T-helper 9 cell (primary cell): ENCODE results near the gene DNAJC21.
A peak's percentile ranks its signal among the peaks of the same experiment; 100 is the strongest.
"Not testable (repeated sequence)": the region's sequence is repeated elsewhere in the genome, so short reads cannot be mapped to it uniquely, and the experiment has no call there.

Experiments
- DNase-seq: peaks from one replicate; pipeline ENCODE4 v3.0.0-alpha.2; 2020

Gene DNAJC21

DNA sequence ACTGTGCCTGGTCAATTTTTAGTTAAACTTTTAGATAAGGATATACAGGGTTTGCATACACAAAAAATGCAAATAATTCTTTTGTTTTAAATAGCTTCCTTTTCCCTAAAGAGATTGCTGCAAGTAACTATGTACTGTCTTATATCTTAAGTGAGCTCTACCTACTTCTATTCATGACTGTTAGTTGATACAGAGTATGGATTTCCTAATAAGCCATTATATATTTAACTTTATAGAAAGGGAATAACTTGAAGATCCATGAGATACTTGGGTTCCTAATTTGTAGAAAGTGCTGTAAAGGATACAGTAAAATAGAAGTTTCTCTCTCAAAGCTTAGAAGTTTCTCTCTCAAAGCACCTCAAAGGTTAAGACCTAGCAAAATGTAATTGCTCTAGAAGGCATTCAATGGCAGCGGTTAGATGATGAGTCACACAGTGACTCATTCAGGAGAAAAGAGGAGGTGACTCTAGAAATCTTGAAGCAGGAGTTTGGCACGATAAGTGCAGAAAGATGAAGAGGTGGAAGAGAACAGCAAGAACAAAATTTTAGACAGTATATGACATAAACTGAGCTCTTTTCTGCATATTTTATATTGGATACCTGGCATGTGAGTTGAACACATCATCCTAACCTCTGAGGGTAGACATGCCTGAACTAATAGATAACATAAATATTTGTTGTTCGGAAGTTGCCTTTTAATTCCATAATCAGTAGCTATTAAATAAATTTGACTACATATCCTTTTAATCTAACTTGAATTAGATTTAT is 5.5 kb upstream of the DNAJC21 start:
- no peak for DNase-seq

DNA sequence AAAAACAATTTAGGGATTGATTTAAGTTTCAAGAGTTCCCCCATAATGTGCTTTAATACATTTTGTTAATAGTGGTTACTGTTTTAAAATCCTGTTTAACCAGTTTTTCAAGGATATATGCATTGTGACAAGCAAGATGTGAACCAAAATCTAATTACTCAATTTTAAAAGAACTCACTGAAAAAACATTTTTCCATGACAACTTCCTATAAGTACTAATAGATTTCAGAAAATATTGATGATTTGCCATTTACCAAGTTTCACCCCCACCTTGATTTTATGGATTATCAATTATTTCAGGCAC is 4.9 kb upstream of the DNAJC21 start:
- DNase-seq = no peak

DNA sequence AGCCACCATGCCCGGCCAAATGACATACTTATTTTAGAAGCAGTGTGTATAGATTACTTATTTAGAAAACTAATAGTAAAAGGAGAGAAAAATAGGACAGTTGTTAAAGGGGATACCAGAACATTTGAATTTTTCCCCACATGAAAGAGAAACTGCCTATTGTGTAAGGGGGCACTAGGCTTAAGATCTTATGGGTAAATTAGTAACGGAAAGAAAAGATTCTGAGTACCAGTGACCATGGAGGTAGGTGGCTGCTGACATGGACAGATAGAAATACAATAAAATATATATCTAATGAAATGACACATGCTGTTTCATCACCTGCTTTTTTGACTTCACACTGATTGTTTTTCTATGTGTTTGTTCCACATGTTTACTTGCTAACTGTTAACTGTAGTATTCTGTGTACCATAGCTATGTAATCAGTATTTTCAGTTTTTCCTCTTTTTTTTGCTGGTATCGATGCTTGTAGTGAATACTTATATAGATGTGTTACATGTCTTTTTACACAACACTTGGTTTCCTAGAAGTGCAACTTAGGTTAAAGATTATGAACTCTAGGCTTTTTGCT is 3.0 kb upstream of the DNAJC21 start:
- no peak for DNase-seq

DNA sequence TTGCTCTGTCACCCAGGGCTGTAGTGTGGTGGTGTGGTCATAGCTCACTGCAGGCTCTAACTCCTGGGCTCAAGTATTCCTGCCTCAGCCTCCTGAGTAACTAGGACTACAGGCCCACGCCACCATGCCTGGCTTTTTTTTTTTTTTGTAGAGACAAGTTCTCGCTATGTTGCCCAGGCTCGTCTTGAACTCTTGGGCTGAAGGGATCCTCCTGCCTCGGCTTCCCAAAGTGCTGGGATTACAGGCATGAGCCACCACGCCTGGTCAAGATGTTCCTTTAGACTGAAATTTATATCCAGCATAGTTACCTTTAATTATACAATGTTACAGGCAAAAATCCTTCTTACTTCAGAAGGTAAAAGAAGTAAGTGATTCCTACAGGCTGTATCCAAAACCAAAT is 1.6 kb upstream of the DNAJC21 start:
- DNase-seq = no peak

DNA sequence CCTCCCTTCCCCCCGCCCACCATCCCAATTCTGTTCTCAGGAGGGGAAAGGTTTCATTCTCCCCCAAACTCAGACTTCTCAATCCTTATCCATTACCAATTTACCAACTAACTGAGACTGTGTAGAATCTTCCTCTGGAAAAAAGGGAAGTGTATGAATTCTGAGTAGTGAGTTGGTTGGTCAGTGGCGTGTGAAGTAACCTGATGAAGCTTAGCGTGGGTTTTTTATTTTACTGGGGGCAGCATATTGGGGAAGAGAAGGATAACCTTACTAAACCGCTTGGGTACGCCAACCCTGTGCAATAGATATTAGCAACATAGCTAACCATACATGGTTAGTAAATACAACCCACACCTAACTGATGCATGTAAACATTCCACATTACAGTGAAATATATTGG is 1.1 kb upstream of the DNAJC21 start:
- DNase-seq = no peak

DNA sequence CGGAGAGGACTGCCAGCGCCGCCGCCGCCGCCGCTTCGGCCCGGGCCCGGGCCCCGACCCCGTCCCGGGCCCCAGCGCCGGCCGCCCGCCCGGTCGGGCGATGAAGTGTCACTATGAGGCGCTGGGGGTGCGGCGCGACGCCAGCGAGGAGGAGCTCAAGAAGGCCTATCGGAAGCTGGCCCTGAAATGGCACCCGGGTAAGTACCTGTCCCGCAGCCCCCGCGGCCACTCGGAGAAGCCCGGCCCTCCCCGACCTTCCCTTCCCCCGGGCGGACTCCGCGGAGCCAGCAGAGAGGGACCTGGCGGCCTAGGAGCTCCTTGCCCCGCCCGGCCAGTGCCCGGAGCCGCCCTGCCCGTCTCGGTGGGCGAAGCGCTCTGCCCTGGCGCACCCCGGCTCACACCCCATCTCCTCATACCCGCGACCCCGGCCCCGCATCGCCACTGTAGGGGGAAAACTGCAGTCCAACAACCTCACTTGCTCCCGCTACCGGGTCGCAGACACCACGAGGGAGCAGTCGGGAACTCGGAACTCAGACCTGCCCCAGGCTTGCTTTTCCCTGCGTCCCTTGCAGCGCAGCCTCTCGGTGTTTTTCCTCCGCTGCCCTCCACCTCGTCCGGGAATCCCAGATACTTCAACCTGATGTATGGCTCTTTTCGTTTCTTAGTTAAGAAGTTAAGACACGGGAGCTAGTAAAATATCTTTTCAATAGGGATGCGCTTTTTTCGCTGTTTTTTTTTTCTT is 532 bp downstream of the DNAJC21 start:
- DNase-seq = peak; percentile 74

DNA sequence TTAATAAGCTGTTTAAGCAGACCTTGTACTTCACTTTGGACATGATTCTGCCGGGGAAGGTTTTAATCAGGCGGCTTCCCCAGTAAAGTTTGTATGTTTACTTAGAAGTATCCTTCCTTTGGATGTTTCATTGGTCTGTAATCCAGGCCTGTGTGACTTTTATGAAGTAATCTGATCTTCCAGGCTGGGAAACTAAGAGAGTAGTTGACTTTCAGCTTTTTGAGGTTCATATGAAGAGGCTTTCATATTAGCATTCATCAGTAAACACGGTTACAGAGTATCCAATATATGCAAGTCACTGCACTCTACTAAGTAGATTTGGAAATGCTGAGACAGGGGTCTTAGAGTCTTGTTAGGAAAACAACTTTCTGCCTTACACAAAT is 1.1 kb downstream of the DNAJC21 start:
- no peak for DNase-seq

DNA sequence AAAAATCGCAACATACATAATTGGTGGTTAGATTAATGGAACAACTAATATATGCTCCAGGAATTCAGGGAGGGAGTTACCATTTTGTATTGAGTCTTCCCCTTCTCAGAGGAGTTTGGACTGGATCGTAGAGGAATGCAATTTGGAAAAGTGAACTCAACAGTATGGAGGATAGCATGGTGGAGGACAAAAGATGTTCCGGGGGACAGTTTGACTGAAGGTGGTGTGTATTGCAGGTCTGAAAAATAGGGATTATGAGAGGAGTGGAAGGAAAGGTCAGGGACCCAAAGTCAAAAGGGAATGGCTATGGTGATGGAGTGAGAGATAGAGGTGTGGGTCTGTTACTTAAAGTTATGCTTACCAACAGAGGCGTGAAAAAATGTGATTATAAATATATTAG is 1.5 kb downstream of the DNAJC21 start:
- DNase-seq = no peak

DNA sequence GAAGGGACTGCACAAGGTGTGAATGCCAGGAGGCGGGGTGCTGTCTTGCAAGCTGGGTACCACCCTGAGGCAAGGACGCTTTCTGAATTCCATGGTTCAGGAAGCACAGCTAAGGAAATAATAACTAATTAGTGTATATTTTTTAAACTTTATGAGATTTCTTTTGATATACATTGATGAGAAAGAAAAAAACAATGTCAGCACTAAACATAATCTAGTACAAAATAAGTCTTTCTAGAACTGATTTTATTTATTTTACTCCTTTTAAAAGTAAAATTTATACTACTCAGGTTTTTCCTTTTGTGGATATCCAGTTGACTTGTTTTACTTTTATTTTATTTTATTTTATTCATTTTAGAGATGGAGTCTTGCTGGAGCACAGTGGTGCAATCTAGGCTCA is 3.6 kb downstream of the DNAJC21 start:
- DNase-seq = no peak

DNA sequence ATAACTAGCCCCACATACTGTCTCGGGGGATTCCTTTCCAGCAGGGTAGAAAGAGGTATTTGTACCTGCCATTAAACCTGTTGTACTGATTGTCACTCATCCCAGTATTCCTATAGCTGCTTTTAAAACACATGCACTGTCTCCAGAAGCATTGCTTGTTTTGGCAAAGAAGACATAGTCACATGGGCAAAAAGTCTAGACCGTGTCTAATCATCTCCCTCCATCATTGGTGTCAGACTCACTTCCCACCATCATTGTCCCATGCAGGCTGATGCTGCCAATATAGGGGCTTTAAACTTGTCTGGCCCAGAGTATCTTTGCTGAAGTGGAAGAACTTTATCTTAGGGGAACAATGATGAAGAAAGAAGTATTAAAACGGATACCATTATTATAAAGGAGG is 12.6 kb downstream of the DNAJC21 start:
- DNase-seq = no peak

DNA sequence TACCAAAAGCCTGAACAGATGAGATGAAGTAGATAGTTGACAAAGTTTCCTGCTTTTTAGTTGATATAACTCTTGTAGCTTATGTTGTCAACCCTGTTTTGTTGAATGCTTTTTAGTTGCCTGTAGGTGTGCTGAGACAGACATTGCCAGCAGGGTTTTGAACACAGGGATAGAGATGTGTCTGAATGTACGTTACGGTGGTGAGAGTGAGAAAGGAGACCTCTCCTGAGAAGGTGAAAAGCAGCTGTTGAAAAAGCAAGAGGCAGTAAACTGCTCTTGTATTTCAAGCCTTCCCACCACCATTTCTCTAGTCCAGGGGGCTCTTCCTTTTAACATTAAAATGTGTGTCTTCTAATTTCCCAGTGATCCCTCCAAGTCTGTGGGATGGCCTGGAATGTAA is 14.7 kb downstream of the DNAJC21 start:
- no peak for DNase-seq

DNA sequence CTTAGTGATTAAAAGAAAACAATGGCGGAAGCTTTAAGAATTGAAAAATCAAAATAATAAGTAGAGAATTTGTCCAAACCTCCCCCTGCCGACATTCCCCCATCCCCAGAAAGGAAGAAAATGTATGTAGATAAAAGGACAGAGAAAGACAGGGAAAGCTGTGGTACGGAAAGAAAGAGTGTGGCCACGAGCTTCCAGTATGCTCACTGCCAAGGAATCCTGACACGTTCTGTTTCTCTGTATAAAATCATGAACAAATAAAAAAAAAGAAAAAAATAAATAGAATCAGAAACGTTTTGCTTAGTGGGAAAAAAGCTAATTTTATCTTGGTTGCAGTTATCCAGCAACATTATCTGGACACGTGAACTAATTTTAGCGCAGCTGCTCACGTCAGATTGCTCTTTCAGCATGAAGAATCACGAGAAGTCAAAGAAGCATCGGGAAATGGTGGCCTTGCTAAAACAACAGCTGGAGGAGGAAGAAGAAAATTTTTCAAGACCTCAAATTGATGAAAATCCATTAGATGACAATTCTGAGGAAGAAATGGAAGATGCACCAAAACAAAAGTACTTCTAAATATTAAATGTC is 15.2 kb downstream of the DNAJC21 start:
- DNase-seq = no peak

DNA sequence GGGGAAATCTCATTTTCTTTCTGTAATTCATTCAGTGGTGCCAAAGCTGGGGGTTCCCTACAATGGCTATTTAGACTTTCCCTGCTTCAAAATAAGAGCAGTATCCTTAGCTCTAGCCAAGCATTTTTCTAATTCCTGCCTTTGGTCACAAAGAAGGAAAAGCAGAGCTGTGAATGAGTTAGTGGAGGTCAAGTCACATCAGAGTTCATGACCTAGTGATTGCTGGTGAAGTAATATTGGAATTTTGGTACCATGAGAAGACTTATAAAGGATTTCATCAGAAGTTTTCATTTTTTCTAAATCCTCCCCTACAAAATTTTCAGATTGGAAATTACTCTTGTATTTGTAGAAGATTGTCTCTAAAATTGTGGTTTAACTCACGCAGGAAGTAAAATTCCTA is 28.0 kb downstream of the DNAJC21 start:
- no peak for DNase-seq

DNA sequence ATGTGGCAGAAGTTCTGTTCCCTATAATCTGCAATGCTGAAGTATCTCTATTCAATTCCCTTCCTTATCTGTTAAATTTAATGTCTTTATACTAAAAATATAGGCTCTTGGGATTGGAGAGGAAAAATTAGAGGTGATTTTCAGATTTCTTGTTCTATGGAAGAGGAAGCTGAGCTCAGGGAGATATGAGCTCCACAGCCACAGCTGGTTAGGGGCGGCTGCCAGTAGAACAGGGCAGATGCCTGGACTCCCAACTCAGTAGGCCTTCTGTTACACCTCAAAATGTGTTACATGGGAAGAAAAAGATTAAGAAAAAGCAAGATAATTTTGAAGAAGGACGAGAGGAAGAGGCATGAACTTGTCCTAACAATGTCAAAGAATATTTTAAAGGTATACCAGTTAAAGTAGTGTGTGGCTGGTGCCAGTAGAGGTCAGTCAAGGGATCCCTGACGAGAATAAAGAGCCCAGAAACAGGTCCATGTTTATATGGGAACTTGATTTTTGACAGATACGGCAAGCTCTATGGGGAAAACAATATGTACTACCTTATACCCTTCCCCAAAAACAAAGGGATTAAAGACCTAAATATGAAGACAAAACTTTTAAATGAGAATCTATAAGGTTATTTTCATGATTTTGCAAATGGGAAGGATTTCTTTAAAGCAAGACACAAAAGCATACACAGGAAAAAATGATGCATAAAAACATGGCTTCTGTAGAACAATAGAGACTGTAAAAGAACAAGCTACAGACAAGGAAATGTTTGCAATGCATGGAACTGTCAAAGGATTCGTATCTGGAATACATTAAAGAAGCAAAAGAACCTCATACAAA is 28.7 kb downstream of the DNAJC21 start:
- DNase-seq = no peak

DNA sequence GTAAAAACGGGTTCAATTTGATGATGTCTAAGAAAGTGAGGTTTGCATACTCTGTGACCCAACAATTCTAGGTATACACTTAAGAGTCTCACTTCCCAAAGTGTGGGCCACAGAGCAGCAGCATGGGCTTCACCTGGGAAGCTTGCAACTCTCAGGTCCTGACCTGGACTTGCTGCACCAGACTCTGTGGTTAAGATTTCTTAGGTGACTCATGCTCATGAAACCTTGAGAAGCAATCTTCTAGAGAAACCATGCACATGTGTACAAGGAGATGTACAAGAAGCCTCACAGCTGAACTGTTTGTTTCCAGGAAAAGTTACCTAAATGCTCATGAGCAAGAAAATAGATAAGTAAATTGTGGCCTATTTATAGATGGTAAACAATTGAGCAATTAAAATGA is 30.0 kb downstream of the DNAJC21 start:
- DNase-seq = no peak

DNA sequence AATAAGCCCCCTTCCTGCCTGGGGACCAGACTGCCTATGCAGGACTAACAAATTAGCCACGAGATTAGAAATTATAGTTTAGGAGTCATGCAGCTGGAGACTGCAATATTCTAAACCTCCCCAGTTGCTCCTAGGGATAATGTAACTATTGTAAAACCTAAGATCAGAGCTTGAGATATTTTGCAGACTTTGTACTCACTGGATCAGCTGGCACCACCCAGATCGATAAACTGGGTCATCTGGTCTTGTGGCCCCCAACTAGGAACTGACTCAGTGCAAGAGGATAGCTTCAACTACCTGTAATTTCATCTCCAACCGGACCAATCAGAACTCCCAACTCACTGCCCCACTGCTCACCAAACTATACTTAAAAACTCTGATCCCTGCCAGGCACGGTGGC is 38.2 kb downstream of the DNAJC21 start:
- DNase-seq = no peak

DNA sequence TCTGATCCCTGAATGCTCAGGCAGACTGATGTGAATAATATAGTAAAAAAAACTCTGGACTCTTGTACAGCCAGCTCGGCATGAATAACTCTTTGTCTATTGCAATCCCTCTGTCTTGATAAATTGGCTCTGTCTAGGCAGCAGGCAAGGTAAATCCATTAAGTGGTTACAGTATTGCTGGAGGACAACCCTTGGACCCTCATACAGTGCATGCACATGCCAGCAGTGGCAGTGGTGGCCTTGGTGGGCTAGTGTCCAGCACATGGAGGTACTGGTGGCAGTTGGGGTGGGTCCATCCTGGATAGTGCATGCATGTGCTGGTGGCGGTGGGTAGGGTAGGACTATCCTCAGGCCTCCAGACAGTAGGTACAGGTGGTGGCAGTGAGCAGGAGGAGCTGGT is 38.9 kb downstream of the DNAJC21 start:
- DNase-seq = no peak

DNA sequence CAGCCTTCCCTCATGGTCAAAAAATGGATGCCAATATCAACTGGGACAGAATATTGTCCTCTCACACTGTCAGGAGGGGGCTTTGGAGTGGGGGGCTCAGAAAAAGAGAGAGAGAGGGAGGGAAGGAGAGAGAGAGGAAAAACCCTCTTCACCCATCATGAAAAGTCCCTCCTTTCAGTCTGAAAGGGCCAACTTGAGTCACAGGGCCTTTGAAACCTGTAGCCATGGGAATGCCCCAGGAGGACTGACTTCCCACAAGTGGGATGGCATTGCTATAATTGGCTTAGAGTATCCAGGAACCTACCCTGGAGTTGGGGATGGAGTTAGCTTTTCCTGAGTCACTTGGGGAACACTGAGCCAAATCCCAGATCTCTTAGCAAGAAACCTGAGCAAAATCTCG is 41.2 kb downstream of the DNAJC21 start:
- no peak for DNase-seq

DNA sequence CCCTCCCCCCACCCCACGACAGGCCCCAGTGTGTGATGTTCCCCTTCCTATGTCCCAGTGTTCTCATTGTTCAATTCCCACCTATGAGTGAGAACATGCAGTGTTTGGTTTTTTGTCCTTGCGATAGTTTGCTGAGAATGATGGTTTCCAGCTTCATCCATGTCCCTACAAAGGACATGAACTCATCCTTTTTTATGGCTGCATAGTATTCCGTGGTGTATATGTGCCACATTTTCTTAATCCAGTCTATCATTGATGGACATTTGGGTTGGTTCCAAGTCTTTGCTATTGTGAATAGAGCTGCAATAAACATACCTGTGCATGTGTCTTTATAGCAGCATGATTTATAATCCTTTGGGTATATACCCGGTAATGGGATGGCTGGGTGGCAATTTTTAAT is 42.3 kb downstream of the DNAJC21 start:
- not testable (repeated sequence) for DNase-seq

DNA sequence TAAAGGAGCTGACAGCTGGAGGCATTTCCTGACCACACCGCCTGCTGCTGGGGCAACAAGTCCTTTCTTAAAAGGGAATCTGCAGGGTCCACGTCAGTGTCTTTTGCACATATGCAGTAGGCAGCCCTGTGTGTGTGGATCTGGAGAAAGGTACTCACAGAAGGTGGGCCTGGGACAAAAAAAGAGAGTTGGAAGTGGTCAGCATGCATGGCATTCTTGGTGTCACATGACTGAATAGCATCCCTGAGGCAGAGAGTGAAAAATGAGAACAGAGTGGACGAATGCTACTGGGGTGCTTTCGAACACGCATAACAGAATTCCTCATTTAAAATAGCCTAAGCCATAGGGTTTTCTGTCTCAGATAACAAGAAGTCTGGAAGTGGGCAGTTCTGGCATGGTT is 47.0 kb downstream of the DNAJC21 start:
- DNase-seq = no peak

DNA sequence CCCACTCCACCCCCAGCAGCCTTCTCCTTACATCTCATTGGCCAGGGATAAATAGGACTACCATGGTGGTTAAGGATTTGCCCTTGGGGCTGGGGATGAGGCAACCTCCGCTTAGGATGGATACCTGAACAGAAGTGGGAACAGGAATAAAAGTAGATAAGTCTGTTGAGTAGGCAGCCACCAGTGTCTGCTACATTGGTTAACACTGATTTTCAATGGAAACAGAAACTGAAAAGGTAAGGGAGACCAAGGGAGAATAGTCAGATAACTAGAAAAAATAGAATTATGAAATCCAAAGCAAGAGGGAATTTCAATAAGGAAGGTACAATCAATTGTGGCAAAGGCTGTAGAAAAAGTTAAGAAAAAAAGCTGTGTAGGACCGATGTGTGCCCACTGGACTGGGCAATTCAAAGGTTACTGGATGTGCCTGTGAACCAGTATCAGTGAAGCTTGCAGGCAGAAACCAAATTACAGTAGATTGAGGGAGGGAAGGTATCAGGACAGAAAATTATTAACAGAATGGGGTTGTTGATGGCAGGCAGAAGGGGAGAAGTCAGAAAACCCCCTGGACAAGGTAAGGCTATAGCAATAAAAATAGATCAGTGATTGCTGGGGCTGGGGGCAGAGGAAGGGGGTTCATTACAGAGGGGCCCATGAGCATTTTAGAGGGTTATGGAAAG is 48.7 kb downstream of the DNAJC21 start:
- DNase-seq = no peak

DNA sequence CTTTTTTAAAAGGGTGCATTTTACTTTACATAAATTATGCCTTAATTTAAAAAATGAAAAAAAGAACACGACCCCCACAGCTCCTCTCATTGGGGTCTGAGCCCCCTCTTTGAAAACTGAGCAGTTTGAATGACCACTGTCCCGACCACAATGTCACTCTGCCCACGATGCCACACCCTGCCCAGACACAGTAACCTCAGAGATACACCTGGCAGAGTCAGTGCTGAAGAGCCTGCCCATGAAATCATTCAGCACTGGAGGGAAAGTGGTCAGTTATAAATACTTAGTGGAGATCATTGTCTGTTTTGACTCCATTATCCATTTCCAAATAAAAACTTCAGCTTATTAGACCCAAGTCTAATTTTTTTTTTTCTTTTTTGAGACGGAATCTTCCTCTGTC is 49.3 kb downstream of the DNAJC21 start:
- no peak for DNase-seq

DNA sequence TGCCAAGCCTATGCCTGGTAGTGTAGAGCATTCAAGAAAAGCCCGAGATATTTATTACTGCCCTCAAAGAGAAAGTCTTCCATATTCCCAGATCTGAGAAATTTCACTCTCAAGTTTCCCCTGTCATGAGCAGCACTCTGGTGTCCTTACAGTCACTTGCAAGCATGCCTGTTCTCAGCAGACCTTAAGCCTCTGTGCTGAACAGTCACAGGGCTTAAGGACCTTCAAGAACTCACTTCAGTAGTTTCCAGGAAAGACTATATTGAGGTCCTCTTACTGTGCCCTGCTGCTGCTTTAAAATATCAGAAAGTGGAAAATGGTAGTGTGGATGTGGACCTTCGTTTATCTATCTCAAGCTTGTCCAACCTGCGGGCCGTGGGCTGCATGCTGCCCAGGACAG is 53.5 kb downstream of the DNAJC21 start:
- DNase-seq = no peak
